KMS-11 (cell line): Measurements from ENCODE around the gene EPS8L3.
A peak's percentile ranks its signal among the peaks of the same experiment; 100 is the strongest.
"Not testable (repeated sequence)": the region's sequence is repeated elsewhere in the genome, so short reads cannot be mapped to it uniquely, and the experiment has no call there.

ENCODE experiments used
- H2AFZ ChIP-seq: fragments of 200-600 bp; sonication (generic); 2 replicates; pipeline ENCODE4 v1.6.1; 2016; ENCODE audit warnings: antibody characterized with exemption, mixed run types, low read depth
- H3K27ac ChIP-seq: fragments of 200-600 bp; sonication (generic); 2 replicates; pipeline ENCODE4 v1.6.1; 2016; ENCODE audit warnings: mild to moderate bottlenecking, mixed run types
- H3K27me3 ChIP-seq: fragments of 200-600 bp; sonication (generic); 2 replicates; pipeline ENCODE4 v1.6.1; 2017; ENCODE audit warnings: mild to moderate bottlenecking, low read depth, mixed run types, moderate library complexity; ENCODE audit not compliant: insufficient read depth
- H3K36me3 ChIP-seq: fragments of 200-600 bp; sonication (generic); 2 replicates; pipeline ENCODE4 v1.6.1; 2017; ENCODE audit warnings: mild to moderate bottlenecking, mixed run types; ENCODE audit not compliant: insufficient read depth
- H3K4me1 ChIP-seq: fragments of 200-600 bp; sonication (generic); 2 replicates; pipeline ENCODE4 v1.6.1; 2016; ENCODE audit warnings: mild to moderate bottlenecking, low read depth, mixed run types; ENCODE audit not compliant: poor library complexity, severe bottlenecking
- H3K4me2 ChIP-seq: fragments of 200-600 bp; sonication (generic); 2 replicates; pipeline ENCODE4 v1.7.0; 2016; ENCODE audit warnings: mild to moderate bottlenecking, mixed run types
- H3K4me3 ChIP-seq: fragments of 200-600 bp; sonication (generic); IDR thresholded peaks from 2 replicates; pipeline ENCODE4 v1.6.1; 2017; ENCODE audit warnings: low read depth, low read length, mixed read lengths; ENCODE audit not compliant: insufficient read depth
- H3K79me2 ChIP-seq: fragments of 200-600 bp; sonication (generic); 2 replicates; pipeline ENCODE4 v1.6.1; 2016; ENCODE audit warnings: low read depth, mixed run types; ENCODE audit not compliant: insufficient read depth
- H3K9ac ChIP-seq: fragments of 200-600 bp; sonication (generic); 2 replicates; pipeline ENCODE4 v1.6.1; 2016; ENCODE audit warnings: mild to moderate bottlenecking, mixed run types
- H4K20me1 ChIP-seq: fragments of 200-600 bp; sonication (generic); 2 replicates; pipeline ENCODE4 v1.6.1; 2016; ENCODE audit warnings: mild to moderate bottlenecking, mixed run types; ENCODE audit not compliant: insufficient read depth
- CTCF ChIP-seq: fragments of 200-600 bp; sonication (generic); conservative IDR thresholded peaks from 2 replicates; pipeline ENCODE4 v1.6.1; 2017; ENCODE audit warnings: low read depth, mild to moderate bottlenecking, antibody characterized with exemption, low read length, moderate library complexity, mixed read lengths

Gene EPS8L3

GRCh38 chr1:109800291-109800690, 36.6 kb upstream of the EPS8L3 start:
- H4K20me1 ChIP-seq = no peaks in the 10 kb centered on the region
- H3K9ac ChIP-seq = no peak overlapping the region
- H3K79me2 ChIP-seq = no peaks in the 10 kb centered on the region
- TF ChIP-seq CTCF = no peak
- no peak overlapping the region for H2AFZ ChIP-seq
- peak overlapping the region; percentile 19 for H3K4me2 ChIP-seq
- H3K4me1 ChIP-seq = peaks cover 92% of the 10 kb centered on the region
- peak overlapping the region; percentile 97 for H3K27ac ChIP-seq
- no peaks in the 10 kb centered on the region for H3K36me3 ChIP-seq
- no peaks in the 10 kb centered on the region for H3K27me3 ChIP-seq
- no peak overlapping the region for H3K4me3 ChIP-seq

- H3K4me3 ChIP-seq = no peak overlapping the region
- no peaks in the 10 kb centered on the region for H3K27me3 ChIP-seq
- H3K79me2 ChIP-seq = no peaks in the 10 kb centered on the region
- no peak overlapping the region for H3K9ac ChIP-seq
- H4K20me1 ChIP-seq = no peaks in the 10 kb centered on the region
- no peaks in the 10 kb centered on the region for H3K36me3 ChIP-seq
- no peak overlapping the region for H2AFZ ChIP-seq
- H3K4me1 ChIP-seq = peaks cover 84% of the 10 kb centered on the region
- 0 out of 2 replicates have a peak overlapping the region, but pooled peaks have one; percentile 4 for H3K4me2 ChIP-seq
- no peak overlapping the region for H3K27ac ChIP-seq
- no peak for TF ChIP-seq CTCF
These were observed 35.7 kb upstream of the EPS8L3 start for GRCh38 chr1:109799445-109799844.

- peaks cover 70% of the 10 kb centered on the region for H3K4me1 ChIP-seq
- not testable (repeated sequence) for H3K9ac ChIP-seq, H3K36me3 ChIP-seq, H3K4me3 ChIP-seq, H3K27me3 ChIP-seq, H3K79me2 ChIP-seq, H4K20me1 ChIP-seq
- H3K4me2 ChIP-seq = peak overlapping the region; percentile 36; the same call in 1 of the 2 replicates
- peak overlapping the region; percentile 1; the same call in 1 of the 2 replicates for H3K27ac ChIP-seq
- peak overlapping the region; percentile 28; the same call in 1 of the 2 replicates for H2AFZ ChIP-seq
These were observed 33.5 kb upstream of the EPS8L3 start for GRCh38 chr1:109797303-109797595.

- Histone ChIP-seq H2AFZ (peak overlapping the region; percentile 28; the same call in 1 of the 2 replicates), H3K9ac (no peak overlapping the region), H3K79me2 (no peaks in the 10 kb centered on the region), H4K20me1 (no peaks in the 10 kb centered on the region), H3K4me2 (peak overlapping the region; percentile 36), H3K36me3 (no peaks in the 10 kb centered on the region), H3K4me3 (no peak overlapping the region), H3K27ac (peak overlapping the region; percentile 1; the same call in 1 of the 2 replicates), H3K4me1 (peaks cover 70% of the 10 kb centered on the region), H3K27me3 (no peaks in the 10 kb centered on the region)
- TF ChIP-seq CTCF = no peak
These were observed 33.0 kb upstream of the EPS8L3 start for GRCh38 chr1:109796484-109797302.
